HG02885 (cell line): ENCODE results near the gene LRRC59.
A peak's percentile ranks its signal among the peaks of the same experiment; 100 is the strongest.

ENCODE experiments used
- ATAC-seq: cut with Tn5 transposase; IDR thresholded peaks from one replicate; pipeline ENCODE4 v1.9.1; 2021; ENCODE audit warnings: mild to moderate bottlenecking; ENCODE audit not compliant: unreplicated experiment, poor library complexity

LRRC59 gene

GRCh38 chr17:50389534-50389933 lies 7.8 kb downstream of the LRRC59 start:
- ATAC-seq = no peak

DNA sequence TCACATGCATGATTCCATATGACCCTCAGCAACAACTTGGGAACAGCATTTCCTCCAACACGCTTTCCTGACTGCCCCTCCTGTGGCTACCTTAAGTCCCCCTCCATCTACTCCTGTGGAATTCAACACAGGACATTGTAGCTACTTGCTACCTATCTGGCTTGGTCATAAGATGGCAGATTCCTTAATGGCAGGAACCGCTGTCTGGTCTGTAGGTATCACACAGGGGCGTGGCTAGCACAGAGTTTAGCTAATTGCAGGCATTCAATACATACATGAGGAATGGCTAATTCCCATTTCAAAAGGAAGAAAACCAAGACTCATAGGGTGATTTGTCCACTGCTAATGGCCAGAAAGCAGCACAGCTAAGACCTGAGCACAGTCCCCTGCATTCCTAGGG lies 8.6 kb downstream of the LRRC59 start:
- ATAC-seq = no peak

DNA sequence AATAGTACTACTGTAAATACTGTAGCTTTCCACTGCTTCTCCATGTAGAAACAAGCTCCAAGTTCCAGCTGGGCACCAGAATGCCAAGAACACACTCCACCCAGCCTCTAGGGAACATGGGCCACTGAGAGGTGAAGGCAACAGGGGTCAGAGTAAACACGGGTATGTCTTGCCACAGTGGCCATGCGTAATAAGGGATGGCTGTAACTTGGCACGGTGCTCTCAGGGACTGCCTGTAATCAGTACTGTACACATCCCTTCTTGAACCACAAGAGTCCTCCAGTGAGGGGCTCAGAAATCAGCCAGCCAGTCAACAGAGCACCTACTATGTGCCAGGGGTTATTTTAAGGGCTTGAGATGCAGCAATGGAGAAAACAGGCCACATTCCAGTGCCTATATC lies 10.8 kb downstream of the LRRC59 start:
- ATAC-seq = no peak

- ATAC-seq = no peak
These were observed 14.4 kb downstream of the LRRC59 start for GRCh38 chr17:50382931-50383330.

DNA sequence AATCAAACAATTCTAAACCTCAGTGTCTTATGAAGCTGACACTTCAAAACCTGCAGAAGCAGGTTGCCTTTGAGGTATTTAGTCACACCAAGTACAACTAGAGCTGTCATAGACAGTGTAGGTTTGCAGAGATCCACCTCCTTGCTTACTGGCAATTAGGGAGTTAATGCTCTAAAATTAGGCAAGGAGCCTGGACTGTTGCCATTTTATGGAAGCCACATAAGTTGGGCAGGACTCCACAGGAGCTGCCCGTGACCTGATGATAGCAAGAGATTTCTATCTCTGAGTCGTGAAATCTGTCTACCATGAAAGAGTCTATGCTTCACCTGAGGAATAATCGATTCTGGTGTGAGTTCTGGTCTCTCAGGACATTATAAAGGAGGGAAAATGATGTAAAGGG lies 15.4 kb downstream of the LRRC59 start:
- no peak for ATAC-seq

GRCh38 chr17:50381260-50381815 lies 16.0 kb downstream of the LRRC59 start:
- no peak for ATAC-seq

DNA sequence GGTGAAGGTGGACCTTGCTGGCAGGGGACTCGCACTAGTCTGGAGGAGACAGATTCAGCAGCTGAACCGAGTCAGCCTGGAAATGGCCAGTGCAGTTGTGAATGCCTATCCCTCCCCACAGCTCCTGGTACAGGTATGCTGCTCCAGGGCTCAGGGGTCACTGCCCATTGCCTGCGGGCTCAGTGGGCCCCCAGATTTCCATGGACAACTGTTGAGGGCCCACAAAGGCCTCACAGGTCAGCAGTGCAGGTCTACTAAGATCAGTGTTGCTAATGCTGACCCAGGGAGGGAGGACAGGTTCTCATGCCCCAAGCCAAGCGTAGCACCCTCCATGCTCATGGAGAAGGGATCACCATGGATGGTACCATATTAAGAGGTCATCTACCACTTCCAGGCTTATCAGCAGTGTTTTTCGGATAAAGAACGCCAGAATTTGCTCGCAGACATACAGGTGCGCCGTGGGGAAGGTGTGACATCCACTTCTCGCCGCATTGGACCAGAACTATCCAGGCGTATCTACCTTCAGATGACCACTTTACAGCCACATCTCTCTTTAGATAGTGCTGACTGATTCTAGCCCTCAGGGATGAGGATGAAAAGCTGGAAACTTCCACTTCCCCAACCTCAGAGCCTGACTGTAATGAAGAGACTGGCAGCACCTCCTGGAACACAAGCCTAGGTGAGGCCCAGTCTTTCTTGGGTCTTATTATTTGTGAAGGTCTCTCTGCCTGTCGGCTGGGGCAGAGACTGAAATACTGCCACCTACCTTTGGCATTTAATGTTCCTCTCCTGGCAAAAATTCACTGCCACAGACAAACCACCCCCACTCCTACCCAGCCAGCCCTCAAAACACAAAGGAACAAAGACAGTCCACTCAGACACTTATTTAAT lies 16.7 kb downstream of the LRRC59 start:
- no peak for ATAC-seq

GRCh38 chr17:50379351-50380132 lies 17.8 kb downstream of the LRRC59 start:
- ATAC-seq = no peak

GRCh38 chr17:50375858-50376538 lies 21.3 kb downstream of the LRRC59 start:
- no peak for ATAC-seq

DNA sequence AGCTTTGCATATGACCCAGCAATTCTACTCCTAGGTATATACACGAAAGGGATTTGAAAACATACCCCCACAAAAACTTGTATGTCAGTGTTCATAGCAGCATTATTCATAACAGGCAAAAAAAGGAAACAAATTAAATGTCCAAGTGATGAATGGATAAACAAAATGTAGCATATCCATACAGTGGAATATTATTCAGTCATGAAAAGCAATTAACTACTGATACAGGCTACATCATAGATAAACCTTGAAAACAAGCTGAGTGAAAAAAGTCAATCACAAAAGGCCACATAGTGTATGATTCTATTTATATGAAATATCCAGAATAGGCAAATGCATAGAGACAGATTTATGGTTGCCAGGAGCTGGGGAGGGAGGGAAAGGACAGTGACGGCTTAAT lies 23.6 kb downstream of the LRRC59 start:
- no peak for ATAC-seq

DNA sequence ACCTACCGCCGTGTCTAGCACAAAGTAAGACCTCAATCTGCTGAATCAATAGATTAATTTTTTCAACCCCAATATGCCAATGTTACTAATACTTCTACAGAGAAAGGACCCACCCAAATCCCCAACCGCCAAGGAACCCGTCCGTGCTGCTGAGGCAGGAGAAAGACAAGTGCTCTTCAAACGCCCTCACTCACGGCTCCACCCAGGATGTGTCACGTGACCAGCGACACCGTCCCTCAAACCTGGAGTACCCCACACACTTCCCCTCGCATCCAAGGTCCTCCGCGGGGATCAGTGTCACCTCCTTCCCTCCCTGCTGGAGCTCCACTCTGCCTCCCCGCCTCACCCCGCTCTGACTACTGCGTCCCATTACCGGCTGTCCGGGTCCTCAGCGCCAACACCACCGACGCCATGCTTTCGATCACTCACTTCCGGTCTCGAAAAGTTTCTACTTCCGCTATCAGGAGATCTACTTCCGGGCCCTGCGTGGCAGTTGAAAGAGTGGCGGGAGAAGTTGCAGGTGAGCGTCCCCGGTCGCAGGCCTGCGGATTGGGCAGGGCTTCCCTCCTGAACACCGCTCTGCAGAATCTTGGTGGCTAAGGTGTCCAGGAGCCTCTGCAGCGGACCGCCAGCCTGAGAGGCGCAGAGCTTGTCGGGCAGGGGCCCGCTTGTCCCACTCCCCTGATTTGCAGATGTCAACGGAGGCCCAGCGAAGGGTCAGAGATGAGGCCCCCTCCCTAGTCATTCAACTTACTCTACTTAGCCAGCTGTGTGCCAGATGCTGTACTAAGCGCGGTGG lies 24.4 kb downstream of the LRRC59 start, which contains the start of the genes EME1 and MRPL27:
TSS of gene EME1 (plus strand) at position 472 of the 799 bp plus-strand sequence. CDS start 1,980 bp downstream, outside the sequence.
TSS of gene MRPL27 (minus strand) at position 427 of the 799 bp plus-strand sequence. CDS start at position 413, 14 bp downstream.
- ATAC-seq = peak; percentile 90

GRCh38 chr17:50372222-50372757 lies 25.0 kb downstream of the LRRC59 start:
- no peak for ATAC-seq

DNA sequence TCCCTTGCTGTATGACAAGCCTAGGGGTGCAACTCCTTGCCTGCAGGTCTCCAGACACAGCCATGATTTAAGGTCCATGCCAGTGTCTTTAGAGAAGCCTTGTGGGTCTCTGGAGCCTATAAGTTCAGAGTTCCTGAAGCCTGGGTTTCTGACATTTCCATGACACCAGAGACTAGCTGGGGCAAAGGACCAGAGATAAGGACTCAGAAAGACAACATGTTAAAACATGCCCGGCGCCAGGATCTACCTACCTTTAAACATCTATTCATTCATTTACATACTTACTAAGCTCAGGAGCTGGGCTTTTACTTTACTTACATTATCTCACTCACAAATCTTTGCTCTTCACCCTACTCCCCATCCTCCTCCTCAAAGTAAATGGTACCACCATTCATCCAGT lies 25.8 kb downstream of the LRRC59 start:
- ATAC-seq = no peak

GRCh38 chr17:50370052-50370451 lies 27.3 kb downstream of the LRRC59 start:
- ATAC-seq = no peak

- ATAC-seq = no peak
These were observed 29.9 kb downstream of the LRRC59 start for GRCh38 chr17:50367401-50367800.

GRCh38 chr17:50365649-50366393 lies 31.5 kb downstream of the LRRC59 start:
- no peak for ATAC-seq

- no peak for ATAC-seq
These were observed 32.2 kb downstream of the LRRC59 start for GRCh38 chr17:50365165-50365564.

- no peak for ATAC-seq
These were observed 32.6 kb downstream of the LRRC59 start for GRCh38 chr17:50364715-50365114.

DNA sequence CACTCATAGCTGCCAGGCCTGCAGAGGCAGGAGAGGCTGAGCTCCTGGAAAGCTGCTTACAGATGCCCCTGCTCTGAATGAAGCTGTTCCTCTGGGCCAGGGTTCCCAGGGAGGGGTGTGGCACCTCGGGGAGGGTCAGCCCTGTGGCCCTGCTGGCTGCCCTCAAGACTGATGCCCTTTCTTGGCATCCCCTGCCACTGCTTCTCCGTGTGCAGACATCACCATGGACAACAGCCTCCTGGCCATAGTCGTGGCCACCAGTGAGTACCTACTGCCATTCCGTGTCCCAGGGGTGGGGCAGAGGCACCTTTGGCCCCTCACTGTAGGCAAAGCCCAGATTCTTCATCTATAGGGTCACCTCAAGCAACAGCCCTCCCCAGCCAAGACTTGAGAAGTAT lies 33.3 kb downstream of the LRRC59 start:
- no peak for ATAC-seq
